NCI-H2227 (cell line): ENCODE data around the gene APOBR.
"Not testable (repeated sequence)": the region's sequence is repeated elsewhere in the genome, so short reads cannot be mapped to it uniquely, and the experiment has no call there.

Source experiments
- DNase-seq: peaks from one replicate; lab custom pipeline; 2025; ENCODE audit not compliant: unreplicated experiment; lab: John Stamatoyannopoulos, UW

Gene APOBR

DNA sequence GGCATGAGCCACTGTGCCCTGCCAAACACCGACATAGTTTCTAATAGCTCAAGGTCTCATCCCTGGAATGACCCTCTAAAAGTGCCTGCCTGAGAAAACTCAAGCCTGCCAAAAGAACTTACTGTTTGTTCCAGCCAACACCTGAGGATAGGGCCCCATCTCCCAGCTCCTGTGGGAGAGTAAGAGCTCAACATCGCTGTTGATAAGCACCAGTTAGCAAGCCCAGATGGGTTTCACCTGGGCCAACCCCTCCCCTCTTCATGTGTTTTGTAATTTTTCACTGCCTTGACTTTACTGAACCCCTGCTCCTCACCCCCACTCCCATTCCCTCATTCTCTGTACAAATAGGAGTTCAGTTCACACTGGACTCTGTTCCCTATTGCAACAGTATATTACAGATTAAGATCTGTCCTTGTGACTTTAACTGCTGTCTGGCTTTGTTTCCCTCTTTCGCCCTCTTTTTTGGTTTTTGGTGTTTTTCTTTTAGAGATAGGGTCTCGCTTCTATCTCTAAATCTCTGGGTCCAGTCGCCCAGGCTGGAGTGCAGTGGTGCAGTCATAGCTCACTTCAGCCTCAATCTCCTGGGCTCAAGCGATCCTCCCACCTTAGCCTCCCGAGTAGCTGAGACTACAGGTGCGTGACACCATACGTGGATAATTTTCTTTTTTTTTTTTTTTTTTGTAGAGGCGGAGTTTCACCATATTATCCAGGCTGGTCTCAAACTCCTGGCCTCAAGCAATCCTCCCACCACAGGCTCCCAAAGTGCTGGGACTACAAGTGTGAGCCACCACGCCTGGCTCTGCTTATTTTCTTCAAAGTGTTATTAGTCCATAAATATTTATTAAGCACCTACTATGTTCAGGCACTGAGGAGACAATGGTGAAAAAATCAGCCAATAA is 32.0 kb downstream of the APOBR start:
- no peak for DNase-seq

DNA sequence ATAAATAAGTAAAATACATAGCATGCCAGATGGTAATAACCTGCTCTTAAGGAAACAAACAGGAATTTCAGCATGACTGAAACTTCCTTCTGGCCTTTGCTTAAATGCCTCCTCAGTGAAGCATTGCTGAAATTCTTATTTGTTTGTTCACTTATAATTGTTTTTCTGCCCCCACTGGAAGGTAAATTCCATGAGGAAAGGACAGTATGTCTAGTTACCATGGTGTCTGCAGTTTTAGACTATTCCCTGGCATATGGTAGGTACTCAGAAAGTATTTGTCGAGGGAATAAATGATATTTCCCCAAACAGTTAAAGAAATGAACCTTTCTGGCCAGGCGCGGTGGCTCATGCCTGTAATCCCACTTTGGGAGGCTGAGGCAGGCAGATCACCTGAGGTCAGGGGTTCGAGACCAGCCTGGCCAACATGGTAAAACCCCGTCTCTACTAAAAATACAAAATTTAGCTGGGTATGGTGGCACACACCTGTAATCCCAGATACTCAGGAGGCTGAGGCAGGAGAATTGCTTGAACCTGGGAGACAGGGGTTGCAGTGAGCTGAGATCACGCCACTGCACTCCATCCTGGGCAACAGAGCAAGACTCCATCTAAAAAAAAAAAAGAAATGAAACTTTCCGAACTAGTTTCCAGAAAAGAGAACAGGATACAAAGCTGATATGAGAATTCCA is 32.8 kb downstream of the APOBR start:
- not testable (repeated sequence) for DNase-seq

DNA sequence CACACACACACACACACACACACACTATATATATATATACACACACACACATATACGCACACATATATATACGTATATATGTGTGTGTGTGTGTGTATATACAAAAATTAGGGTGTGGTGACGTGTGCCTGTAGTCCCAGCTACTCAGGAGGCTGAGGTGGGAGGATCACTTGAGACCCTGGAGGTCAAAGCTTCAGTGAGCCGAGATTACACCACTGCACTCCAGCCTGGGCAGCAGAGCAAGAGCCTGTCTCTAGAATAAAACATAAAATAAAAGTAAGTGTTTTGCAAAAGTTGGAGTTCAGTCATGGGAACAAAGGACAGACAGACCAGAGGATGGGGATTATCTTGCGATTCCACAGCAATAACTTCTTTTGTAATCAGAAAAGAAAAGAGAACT is 33.5 kb downstream of the APOBR start:
- DNase-seq, result no peak

DNA sequence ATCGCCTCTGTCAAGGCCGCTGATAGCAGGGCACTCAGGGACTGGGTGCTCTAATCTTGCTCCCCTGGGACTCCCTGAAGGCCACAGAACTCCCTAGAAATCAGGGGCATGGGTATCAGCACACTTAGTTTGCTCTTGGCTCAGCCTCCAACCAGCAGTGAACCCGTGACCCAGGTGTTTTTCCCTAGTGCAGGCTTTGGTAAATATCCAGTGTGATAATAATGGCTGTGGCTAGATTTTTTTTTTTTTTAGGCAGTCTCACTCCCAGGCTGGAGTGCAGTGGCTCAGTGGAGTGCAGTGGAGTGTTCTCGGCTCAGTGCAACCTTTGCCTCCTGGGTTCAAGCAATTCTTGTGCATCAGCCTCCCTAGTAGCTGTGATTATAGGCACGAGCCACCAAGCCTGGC is 34.0 kb downstream of the APOBR start:
- no peak for DNase-seq

DNA sequence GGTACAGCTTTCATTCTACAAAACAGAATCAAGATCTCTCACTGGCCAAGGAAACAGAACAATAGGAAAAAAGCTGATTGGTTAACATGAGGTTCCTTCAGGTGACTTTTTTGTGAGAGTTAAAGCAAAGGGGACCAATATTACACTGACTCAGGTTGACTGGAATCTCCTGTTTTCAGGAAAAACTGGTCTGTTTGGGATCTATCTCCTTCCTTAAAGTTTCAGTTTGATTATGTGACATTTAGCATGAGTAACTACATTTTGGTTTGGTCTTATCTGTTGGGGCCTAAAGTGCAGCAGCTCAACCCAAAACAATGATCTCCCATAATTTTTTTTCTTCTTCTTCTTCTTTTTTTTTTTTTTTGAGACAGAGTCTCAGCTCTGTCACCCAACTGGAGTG is 34.7 kb downstream of the APOBR start:
- no peak for DNase-seq

DNA sequence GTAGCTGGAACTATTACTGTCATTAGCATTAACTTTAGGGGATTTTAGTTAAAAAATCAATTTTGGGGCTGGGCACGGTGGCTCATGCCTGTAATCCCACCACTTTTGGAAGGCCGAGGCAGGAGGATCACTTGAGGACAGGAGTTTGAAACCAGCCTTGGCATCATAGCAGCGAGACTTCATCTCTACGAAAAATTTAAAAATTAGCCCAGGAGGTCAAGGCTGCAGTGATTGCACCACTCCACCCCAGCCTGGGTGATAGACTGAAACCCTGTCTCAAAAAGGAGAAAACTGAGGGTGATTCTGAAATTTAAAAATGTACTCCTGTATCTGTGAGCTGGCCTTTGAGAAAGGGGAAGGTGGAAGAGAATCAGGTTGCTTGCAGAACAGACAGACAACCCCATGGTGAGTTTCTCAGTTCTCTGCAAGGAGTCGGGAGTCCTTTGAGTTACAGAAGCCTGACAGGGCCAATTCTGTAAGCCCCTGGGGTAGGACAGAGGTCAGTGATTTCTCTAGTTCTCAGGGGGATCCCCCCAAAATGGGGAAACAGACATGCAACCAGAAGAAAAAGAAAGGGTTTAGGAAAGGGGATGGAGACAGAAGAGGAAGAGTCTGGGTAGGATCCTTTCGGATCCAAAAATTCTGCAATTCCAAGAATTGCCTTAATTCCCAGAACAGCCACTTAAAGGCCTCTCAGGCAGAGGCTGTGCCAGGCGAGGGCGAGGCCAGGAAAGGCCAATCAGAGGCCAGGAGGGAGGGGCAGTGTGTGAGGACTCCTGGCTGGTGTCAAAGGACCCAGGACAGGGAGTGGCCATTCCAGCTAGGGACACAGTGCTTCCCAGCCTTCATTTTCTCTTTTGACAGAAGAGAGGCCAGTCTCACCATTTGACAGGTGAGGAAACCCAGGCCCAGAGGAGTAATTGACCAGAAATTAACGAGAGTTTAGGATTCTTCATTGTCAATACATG is 37.6 kb downstream of the APOBR start:
- no peak for DNase-seq

DNA sequence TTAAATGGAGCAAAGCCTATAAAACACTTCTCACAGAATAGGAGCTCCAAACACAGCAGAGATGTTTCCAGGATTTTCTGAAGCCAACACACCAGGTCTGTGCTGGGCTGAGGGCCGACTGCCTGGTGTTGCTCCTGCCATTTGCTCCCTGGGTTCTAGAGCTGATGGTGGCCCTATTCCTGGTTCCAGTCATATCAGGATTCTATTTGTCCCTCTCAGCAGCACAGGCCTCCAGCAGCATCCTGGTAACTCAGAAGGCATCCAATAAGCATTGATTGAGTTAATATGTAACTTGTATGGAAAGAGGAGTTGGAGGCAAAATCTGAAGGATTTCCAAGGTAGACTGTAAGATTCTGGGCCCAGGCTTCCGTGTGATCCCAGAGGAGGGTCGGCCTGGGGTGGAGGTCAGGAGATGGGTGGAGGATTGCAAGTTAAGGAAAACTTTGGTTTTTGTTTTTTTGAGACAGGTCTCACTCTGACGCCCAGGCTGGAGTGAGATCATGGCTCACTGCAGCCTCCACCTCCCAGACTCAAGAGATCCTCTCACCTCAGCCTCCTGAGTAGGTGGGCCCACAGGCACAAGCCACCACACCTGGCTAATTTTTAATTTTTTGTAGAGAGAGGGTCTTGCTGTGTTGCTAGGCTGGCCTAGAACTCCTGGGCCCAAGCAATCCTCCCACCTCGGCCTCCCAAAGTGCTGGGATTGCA is 38.7 kb downstream of the APOBR start:
- DNase-seq, result no peak

DNA sequence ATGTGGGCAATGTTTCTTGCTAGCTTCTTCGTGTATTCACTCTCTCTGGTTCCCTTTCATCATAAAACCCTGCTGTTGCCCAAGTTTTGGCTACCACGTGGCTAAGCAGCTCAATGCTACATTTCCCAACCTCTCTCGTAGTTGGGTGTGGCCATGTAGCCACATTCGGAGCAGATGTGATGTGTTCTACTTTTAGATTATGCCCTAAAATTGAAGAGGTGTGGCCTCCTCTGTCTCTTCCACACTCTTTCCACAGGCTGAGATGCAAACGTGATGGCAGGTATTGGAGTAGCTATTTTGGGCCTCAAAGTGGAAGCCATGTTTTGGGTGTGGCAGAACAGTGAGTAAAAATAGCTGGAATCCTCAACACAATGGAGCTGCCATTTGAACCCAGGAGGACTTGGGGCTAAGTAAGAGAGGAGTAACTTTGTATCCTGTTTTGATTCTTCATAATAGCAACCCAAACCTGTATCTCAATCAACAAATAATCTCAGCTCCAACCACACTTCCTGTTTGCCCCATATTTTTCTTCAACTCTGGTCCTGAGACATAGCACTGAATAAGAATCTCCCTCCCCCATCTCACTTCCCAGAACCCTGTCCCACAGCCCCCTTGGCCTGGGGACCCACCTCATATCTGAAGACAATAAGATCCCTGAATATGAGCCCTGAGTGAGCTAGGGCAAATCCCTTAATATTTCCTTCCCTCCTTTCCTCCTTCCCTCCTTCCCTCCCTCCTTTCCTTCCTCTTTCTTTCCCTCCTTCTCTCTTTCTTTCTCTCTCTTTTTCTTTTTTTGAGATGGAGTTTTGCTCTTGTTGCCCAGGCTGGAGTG is 40.3 kb downstream of the APOBR start:
- no peak for DNase-seq

DNA sequence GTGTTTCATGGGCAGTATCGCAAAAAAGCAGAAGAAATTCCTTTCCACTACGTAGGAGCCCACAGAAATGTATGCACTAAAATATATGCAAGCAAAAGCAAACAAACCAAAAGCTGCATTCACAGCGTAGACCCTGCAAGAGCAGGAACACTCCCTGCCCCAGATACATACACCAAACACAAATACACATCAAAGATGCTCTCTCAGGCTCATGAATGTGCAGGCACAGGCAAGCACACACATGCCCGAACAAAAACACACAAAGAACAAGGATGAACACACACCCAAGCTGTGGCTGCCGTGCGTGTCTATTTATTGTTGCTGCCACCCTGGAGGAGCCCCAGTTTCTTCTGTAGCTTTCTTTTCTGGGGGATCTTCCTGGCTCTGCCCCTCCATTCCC is 42.6 kb downstream of the APOBR start:
- no peak for DNase-seq

DNA sequence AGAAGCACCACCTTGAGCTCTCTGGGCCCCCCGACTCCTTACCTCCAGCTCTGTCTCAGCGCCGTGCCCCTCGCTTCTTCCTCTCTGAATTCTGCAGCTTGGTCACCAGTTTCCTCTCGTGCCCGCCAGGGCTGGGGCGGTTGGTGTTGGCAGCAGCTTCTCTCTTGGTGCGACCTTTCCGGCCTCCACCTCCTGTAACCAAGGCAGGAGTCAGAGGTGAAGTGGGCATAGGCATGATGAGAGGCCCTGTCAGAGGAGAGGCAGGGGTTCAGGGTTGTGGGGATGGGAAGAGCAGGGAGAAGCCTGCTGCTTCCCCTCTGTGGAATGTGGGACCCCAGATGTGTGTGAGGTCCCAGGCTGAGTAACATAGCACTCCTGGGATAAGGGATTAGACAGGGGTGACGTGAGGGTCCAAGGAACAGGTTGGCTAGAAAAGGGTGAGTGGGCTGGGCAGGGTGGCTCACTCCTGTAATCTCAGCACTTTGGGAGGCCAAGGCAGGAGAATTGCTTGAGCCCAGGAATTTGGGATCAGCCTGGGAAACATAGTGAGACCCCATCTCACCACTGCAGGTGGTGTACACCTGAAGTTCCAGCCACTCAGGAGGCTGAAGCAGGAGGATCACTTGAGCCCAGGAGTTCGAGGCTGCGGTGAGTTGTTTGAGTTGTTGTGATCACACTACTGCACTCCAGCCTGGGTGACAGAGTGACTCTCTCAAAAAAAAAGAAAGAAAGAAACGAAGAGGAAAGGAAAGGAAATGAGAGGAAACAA is 43.7 kb downstream of the APOBR start:
- no peak for DNase-seq

DNA sequence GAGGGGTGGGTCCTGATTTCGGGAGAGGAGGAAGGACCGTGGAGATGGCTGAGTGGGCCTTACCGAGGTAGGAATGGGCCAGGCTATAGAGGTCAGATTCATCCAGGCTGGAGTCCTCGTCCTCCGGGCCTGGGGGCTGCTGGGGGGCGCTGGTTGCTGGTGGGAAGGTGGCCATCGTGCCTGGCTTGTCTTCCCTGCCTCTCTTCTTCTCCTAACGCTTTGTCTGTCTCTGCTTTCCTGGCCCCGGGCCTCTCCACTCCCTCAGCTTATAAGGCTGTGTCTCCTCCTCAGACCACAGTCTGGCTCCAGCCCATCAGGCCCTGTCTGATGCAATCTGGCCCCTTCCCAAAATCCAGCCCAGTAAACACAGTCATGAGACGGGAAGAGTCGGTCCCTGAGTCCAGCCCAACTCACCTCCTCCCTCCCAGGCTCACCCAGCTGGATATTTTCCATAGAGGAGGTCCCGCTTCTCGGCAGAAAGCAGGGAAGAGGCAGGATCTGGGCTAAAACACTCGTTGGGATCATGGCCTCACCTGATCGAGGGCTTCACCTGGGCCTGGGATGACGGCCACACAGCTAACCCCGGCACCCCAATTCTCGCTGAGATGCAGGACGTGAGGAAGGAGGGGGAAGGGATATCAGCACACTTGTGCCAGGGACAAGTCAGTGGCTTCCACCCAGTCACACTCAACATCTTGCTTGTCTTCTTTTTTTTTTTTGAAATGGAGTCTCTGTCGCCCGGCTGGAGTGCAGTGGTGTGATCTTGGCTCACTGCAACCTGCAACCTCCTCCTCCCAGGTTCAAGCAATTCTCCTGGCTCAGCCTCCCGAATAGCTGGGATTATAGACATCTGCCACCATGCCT is 44.5 kb downstream of the APOBR start, which contains the start of gene NUPR1:
TSS of gene NUPR1 (minus strand) at position 242 of the 864 bp plus-strand sequence. CDS start at position 175, 67 bp downstream.
- no peak for DNase-seq

DNA sequence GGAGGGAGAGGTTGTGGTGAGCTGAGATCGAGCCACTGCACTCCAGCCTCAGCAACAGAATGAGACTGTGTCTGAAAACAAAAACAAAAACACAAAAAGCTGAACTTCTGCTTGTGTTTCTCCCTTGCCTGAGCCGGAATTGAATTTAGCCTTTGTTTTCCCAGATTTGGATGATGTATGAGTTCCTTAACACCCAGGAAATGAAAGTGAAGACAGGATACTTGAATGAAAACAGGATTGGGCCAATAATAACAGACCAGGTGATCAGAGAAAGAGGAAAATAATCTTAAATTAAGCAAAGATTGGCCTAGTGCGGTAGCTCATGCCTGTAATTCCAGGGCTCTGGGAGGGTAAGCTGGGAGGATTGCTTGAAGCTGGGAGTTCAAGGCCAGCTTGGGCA is 45.9 kb downstream of the APOBR start:
- no peak for DNase-seq

DNA sequence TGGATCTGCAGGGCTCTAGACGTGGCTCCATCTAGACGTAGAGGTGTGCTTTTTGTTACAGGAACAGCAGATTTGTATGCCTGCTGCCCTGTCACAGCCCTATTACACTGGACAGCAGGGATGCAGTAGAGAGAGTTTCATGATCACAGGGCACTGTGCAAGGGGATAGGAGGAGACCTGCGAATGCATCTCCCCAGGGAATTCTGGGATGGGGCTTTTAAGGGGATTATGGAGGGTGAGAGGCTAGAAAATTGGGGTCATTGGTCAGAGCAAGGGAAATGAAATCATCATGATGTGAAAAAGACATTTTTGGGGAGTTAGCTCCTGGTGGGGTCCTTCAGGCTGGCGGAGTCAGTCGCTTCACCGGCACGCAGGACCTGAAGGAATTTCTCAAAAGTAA is 48.2 kb downstream of the APOBR start:
- no peak for DNase-seq

DNA sequence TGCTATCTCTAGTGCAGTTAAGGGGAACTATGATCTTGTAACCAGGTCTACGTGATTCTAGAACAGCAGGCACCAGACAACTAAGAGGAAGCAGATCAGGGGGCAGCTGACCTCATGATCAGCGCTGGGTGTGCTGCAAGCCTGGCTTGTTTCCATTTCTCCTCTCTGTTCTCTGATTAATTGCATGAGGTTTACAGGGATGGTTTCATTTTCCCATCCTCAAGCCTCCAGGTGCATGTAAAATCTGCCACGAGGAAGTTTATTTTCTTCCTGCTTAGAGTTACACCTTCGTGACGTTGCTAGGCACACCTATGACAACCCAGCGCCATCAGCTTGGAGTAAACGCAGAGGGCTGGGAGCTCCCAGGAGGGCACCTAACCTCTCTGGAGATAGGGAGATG is 48.6 kb downstream of the APOBR start:
- DNase-seq, result no peak

DNA sequence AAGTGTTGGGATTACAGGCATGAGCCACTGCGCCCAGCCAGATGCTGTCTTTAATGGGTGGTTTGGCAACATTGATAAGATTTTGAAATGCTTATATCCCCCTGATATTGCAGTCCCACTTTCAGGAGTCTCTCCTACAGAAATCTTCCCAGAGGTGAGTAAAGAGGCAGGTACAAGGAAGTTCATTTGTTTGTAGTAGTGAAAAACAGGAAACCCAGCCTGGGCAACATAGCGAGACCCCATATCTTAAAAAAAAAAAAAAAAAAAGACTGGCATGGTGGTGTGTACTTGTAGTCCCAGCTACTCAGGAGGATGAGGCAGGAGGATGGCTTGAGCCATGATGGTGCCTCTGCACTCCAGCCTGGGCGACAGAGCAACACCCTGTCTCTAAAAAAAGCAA is 50.6 kb downstream of the APOBR start:
- DNase-seq, result no peak

DNA sequence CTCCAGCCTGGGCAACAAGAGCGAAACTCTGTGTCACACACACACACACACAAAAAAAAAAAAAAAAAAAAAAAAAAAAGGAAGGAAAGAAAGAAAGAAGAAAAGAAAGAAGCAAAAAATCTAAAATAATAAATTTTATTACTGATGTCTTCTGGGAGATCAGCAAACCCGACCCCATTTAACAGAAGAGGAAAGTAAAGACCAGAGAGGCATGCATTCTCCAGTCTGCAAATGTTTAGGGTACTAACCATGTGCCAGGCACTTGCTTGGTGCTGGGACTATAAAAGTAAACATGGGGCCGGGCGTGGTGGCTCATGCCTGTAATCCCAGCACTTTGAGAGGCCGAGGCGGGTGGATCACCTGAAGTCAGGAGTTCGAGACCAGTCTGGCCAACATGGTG is 51.5 kb downstream of the APOBR start:
- DNase-seq, result not testable (repeated sequence)

DNA sequence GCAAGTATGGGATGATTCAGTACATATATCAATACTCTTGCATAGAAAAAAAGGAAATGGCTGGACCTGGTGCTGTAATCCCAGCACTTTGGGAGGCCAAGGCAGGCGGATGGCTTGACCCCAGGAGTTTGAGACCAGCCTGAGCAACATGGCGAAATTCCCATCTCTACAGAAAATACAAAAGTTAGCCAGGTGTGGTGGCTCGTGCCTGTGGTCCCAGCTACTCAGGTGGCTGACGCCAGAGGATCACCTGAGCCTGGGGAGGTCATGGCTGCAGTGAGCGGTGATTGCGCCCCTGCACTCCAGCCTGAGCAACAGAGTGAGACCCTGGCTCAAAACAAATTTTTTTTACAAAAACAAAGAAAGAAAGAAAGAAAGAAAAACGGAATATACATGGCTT is 52.2 kb downstream of the APOBR start:
- no peak for DNase-seq

DNA sequence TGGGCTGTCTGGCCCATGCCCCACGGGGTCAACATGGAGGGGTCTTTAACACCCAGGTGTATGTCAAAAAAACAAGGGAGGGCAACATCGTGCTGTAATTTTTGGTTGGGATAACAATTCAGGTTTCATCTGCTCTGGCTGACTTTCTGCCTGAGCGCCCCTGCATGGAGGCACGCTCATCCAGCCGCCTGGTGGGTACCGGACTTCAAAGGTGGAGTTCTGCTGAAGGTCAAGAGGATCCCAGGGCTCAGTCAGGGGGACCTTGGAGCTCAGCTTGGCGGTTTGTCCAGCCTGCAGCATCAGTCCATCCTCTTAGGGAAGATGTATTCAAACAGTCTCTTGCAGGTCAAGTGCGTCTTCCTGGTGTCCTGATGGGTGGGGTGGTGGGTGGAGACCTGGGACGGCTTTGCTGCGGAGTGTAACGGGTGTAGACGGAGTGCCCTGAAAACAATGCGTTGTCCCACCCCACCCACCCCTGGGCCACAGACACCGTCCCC is 53.9 kb downstream of the APOBR start:
- no peak for DNase-seq
